ENCODE results near the gene ARHGAP6.

GRCh38 chrX:11374570-11374969 lies 291.1 kb downstream of the ARHGAP6 start:
- TF ChIP-seq POLR2A (IDR thresholded peaks at IDR 0.05; ENCODE audit: low read depth, low read length) (no peak), POLR2AphosphoS5 (IDR thresholded peaks at IDR 0.05; ENCODE audit: low read depth, low read length) (no peak), TAF1 (IDR thresholded peaks at IDR 0.05; ENCODE audit: borderline replicate concordance, low read depth, low read length) (no peak)

Data from GM12892 (cell line).